ENCODE data around the gene THAP3. TPM values are rescaled to one million over a fixed set of nuclear protein-coding genes. Genes with fewer than 3 reads are reported as not detected.

THAP3 gene
- total RNA-seq, 4 donors from 2014 or later: 35.0 to 39.8 (median 37.1) TPM

DNA sequence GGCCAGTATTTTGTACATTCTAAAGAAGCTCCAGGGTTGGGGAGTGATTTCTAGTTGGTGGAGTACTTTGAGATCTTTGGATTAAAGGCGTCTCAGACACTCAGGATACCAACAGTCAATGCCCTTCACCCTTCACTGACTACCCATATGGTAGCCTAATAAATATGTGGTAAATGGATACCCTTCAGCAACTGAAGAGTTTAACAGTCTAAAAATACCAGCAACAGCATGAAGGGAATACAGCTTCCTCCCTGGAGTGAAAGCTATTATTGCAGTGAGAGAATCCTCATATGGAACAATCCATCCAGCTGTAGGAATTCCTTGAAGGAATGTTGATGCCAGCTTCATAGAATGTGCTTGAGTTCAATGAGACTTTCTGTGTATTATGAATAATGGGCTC is 50.1 kb downstream of the THAP3 start:
- Histone ChIP-seq H3K27ac (no peak overlapping the region), H3K4me3 (no peak overlapping the region), H3K9me3 (no peaks in the 10 kb centered on the region), H3K27me3 (no peaks in the 10 kb centered on the region), H3K36me3 (peaks cover 0 to 61% (median 8%) of the 10 kb centered on the region in 3 donors), H3K4me1 (no peaks in the 10 kb centered on the region)
- TF ChIP-seq, protein P1, sequence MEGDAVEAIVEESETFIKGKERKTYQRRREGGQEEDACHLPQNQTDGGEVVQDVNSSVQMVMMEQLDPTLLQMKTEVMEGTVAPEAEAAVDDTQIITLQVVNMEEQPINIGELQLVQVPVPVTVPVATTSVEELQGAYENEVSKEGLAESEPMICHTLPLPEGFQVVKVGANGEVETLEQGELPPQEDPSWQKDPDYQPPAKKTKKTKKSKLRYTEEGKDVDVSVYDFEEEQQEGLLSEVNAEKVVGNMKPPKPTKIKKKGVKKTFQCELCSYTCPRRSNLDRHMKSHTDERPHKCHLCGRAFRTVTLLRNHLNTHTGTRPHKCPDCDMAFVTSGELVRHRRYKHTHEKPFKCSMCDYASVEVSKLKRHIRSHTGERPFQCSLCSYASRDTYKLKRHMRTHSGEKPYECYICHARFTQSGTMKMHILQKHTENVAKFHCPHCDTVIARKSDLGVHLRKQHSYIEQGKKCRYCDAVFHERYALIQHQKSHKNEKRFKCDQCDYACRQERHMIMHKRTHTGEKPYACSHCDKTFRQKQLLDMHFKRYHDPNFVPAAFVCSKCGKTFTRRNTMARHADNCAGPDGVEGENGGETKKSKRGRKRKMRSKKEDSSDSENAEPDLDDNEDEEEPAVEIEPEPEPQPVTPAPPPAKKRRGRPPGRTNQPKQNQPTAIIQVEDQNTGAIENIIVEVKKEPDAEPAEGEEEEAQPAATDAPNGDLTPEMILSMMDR (IDR thresholded peaks at IDR 0.05): no peak
- no peak for TF ChIP-seq POLR2A (IDR thresholded peaks at IDR 0.05)
- TF ChIP-seq EP300 (IDR thresholded peaks at IDR 0.05): no peak
- no peak for DNase-seq (ENCODE audit: low spot score in 2 of 2)
- 72 to 78% methylated on average over 1 of the region's 1 CpG for WGBS, 2 donors

DNA sequence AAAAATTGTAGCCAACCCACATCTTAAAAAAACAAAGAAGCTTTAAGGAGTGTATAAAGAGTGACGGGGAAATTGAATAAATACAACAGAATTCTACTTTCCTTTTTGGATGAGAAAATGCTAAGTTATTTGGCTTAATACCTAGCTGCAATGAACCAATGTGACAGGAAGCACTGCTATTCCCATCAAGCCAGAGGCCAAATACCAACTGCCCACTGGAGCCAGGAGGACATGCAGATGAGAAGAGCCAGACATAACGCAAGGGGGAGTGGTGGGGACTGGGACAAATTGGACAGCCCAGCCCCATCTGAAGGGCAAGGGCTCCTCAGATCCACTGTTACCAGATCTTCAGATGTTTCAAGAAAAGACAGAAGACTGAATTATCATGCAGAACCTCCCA is 51.3 kb downstream of the THAP3 start:
- H3K36me3 ChIP-seq: peaks cover 0 to 71% (median 8%) of the 10 kb centered on the region in 3 donors
- TF ChIP-seq, protein P1 (IDR thresholded peaks at IDR 0.05): no peak
- TF ChIP-seq EP300 (IDR thresholded peaks at IDR 0.05) (no peak), POLR2A (IDR thresholded peaks at IDR 0.05) (no peak)
- WGBS, 2 donors: 82 to 89% methylated on average over 2 of the region's 2 CpGs
- no peaks in the 10 kb centered on the region for H3K4me1 ChIP-seq
- no peak overlapping the region for H3K27ac ChIP-seq
- no peaks in the 10 kb centered on the region for H3K9me3 ChIP-seq
- H3K4me3 ChIP-seq: no peak overlapping the region
- no peak for DNase-seq (ENCODE audit: low spot score in 2 of 2)
- no peaks in the 10 kb centered on the region for H3K27me3 ChIP-seq

Other genes starting within 250 kb of the THAP3 start
- gene ACOT7, start 231.1 kb upstream of the THAP3 start, total RNA-seq: 10 to 100 TPM; 18.6 to 29.4 (median 23.2) TPM
- gene HES2, start 204.9 kb upstream of the THAP3 start, total RNA-seq: not detected
- gene ESPN, start 200.1 kb upstream of the THAP3 start, total RNA-seq: 1 to 10 TPM in 3 of 4 donors, under 1 TPM in 1; 0.60 to 6.1 (median 1.7) TPM
- 10 to 100 TPM; 32.3 to 79.8 (median 53.4) TPM for gene TNFRSF25, start 158.7 kb upstream of the THAP3 start, total RNA-seq
- gene PLEKHG5, start 133.2 kb upstream of the THAP3 start, total RNA-seq: 10 to 100 TPM; 25.6 to 40.8 (median 30.8) TPM
- gene NOL9, start 70.4 kb upstream of the THAP3 start, total RNA-seq: 10 to 100 TPM; 17.9 to 30.9 (median 26.0) TPM
- under 1 TPM in 2 of 4 donors, not detected in 2; 0.22 to 0.78 TPM for gene TAS1R1, start 69.6 kb upstream of the THAP3 start, total RNA-seq
- 10 to 100 TPM; 27.5 to 41.1 (median 33.6) TPM for gene ZBTB48, start 44.9 kb upstream of the THAP3 start, total RNA-seq
- gene KLHL21, start 22.0 kb upstream of the THAP3 start, total RNA-seq: 10 to 100 TPM; 59.4 to 79.2 (median 72.5) TPM
- gene PHF13, start 11.1 kb upstream of the THAP3 start, total RNA-seq: 10 to 100 TPM; 12.9 to 17.7 (median 15.7) TPM
- gene DNAJC11, start 76.9 kb downstream of the THAP3 start, total RNA-seq: 10 to 100 TPM; 24.9 to 36.9 (median 31.7) TPM
- gene CAMTA1, start 160.6 kb downstream of the THAP3 start, total RNA-seq: 100 to 1,000 TPM in 2 of 4 donors, 10 to 100 TPM in 2; 41.8 to 104 (median 87.2) TPM

Data from tibial nerve (tissue), 4 donors.